BLaER1 (cell line): Measurements from ENCODE around the gene ADH5.
"Not testable (repeated sequence)": the region's sequence is repeated elsewhere in the genome, so short reads cannot be mapped to it uniquely, and the experiment has no call there.

Source experiments
- H3K27ac ChIP-seq: shearing (Covaris generic); formaldehyde crosslinking; 2 replicates; pipeline ENCODE4 v1.8.1; 2022
- H3K27me3 ChIP-seq: shearing (Covaris generic); formaldehyde crosslinking; 2 replicates; pipeline ENCODE4 v1.8.1; 2022
- H3K36me3 ChIP-seq: shearing (Covaris generic); formaldehyde crosslinking; 2 replicates; pipeline ENCODE4 v1.8.1; 2022
- H3K4me1 ChIP-seq: shearing (Covaris generic); formaldehyde crosslinking; 2 replicates; pipeline ENCODE4 v1.8.1; 2022
- H3K4me2 ChIP-seq: shearing (Covaris generic); formaldehyde crosslinking; 2 replicates; pipeline ENCODE4 v1.8.1; 2022
- H3K4me3 ChIP-seq: shearing (Covaris generic); formaldehyde crosslinking; 2 replicates; pipeline ENCODE4 v1.8.1; 2022
- H3K9ac ChIP-seq: shearing (Covaris generic); formaldehyde crosslinking; 2 replicates; pipeline ENCODE4 v1.8.1; 2022
- H3K9me3 ChIP-seq: shearing (Covaris generic); formaldehyde crosslinking; 2 replicates; pipeline ENCODE4 v1.8.1; 2022
- H4K20me1 ChIP-seq: shearing (Covaris generic); formaldehyde crosslinking; 2 replicates; pipeline ENCODE4 v1.8.1; 2022
- Cebpa-rat ChIP-seq: shearing (Covaris generic); IDR thresholded peaks from 2 replicates; pipeline ENCODE4 v1.8.1; 2022

The ADH5 gene

GRCh38 chr4:99082192-99082591 is 6.4 kb downstream of the ADH5 start:
- H3K36me3 ChIP-seq: peaks cover 87% of the 10 kb centered on the region
- peaks cover 10% of the 10 kb centered on the region for H3K4me1 ChIP-seq
- TF ChIP-seq Cebpa-rat: no peak
- H3K27ac ChIP-seq: no peak overlapping the region
- peaks cover 22% of the 10 kb centered on the region for H4K20me1 ChIP-seq
- H3K4me3 ChIP-seq: no peak overlapping the region
- H3K27me3 ChIP-seq: no peaks in the 10 kb centered on the region
- H3K9me3 ChIP-seq: no peaks in the 10 kb centered on the region
- H3K4me2 ChIP-seq: no peak overlapping the region
- no peak overlapping the region for H3K9ac ChIP-seq

DNA sequence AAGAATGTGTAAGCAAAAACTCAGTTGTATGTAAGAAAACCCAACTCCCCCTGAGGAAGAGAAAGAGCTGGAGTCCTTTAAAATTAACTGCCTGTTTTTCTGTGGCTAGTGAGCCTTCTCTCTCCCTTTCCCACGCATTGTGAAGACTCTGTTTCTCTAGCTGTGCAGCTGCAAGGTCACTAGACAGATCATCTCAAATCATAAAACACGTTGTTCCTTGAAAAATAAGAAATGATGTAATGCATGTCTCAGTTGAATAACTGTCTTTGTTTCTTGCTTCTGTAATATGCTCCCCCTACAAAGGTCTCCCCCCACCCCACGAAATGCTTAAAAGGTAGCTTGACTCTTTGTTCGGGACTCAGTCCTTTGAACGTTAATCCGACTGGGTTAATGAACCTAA is 7.7 kb downstream of the ADH5 start:
- peaks cover 25% of the 10 kb centered on the region for H4K20me1 ChIP-seq
- H3K4me1 ChIP-seq, H3K9me3 ChIP-seq, H3K27ac ChIP-seq, H3K9ac ChIP-seq, H3K4me2 ChIP-seq, H3K4me3 ChIP-seq, H3K27me3 ChIP-seq: not testable (repeated sequence)
- H3K36me3 ChIP-seq: peaks cover 100% of the 10 kb centered on the region

DNA sequence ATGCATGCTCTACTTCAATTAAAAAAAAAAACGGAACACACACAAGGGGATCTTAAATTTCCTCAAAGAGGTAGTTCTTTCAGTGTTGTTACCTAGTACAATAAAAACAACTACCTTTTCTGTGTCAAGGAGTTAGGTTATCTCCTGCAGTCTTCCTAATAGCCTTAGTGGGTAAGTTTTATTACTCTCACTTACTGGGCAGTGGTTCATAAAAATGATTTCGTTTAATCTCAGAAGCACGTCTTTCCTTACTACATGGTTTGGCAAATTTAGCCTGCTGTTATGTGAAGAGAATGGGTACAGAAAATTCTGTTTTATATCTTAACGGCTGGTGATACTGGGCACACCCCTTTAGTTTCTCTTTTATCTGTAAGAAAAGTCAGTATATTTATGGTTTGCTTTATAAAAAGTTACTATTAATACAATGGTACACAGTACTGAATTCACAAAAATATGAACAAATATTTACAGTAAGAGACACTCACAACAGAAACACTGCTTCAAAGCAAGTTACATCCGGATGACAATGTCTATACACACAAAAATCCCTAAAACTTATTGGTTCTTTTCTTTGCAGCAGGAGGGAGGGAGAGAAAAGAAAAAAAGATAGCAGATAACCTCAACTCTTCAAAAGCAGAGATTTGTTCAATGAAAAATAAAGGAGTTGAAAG is 8.8 kb downstream of the ADH5 start:
- no peaks in the 10 kb centered on the region for H3K9me3 ChIP-seq
- no peak overlapping the region for H3K4me3 ChIP-seq
- peaks cover 23% of the 10 kb centered on the region for H4K20me1 ChIP-seq
- no peaks in the 10 kb centered on the region for H3K27me3 ChIP-seq
- peaks cover 100% of the 10 kb centered on the region for H3K36me3 ChIP-seq
- no peak for TF ChIP-seq Cebpa-rat
- H3K27ac ChIP-seq: no peak overlapping the region
- H3K4me2 ChIP-seq: no peak overlapping the region
- no peak overlapping the region for H3K9ac ChIP-seq
- H3K4me1 ChIP-seq: no peaks in the 10 kb centered on the region

GRCh38 chr4:99078931-99079624 is 9.5 kb downstream of the ADH5 start:
- no peak for TF ChIP-seq Cebpa-rat

DNA sequence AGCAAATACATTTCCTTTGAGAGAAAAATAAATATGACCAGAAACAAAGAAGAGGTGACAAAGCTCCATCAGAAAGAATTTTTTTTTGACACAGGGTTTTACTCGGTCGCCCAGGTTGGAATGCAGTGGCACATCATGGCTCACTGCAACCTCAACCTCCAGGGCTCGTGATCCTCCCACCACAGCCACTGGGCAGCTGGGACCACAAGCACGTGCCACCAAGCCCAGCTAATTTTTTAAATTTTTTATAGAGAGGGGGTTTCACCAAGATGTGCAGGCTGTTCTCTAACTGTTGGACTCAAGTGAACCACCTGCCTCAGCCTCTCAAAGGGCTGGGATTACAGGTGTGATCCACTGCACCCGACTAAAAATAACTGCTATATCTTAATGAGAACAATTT is 10.3 kb downstream of the ADH5 start:
- Histone ChIP-seq H3K36me3 (peaks cover 100% of the 10 kb centered on the region), H3K4me1 (no peaks in the 10 kb centered on the region), H3K27ac (no peak overlapping the region)

More at GRCh38 chr4:99078931-99079624, 9.5 kb downstream of the ADH5 start:
- no peak overlapping the region for H3K9ac ChIP-seq
- H3K4me3 ChIP-seq: no peak overlapping the region
- H3K4me1 ChIP-seq: no peaks in the 10 kb centered on the region
- H3K36me3 ChIP-seq: peaks cover 100% of the 10 kb centered on the region
- no peaks in the 10 kb centered on the region for H3K9me3 ChIP-seq
- peaks cover 21% of the 10 kb centered on the region for H4K20me1 ChIP-seq
- no peak overlapping the region for H3K4me2 ChIP-seq
- H3K27me3 ChIP-seq: no peaks in the 10 kb centered on the region
- no peak overlapping the region for H3K27ac ChIP-seq

DNA sequence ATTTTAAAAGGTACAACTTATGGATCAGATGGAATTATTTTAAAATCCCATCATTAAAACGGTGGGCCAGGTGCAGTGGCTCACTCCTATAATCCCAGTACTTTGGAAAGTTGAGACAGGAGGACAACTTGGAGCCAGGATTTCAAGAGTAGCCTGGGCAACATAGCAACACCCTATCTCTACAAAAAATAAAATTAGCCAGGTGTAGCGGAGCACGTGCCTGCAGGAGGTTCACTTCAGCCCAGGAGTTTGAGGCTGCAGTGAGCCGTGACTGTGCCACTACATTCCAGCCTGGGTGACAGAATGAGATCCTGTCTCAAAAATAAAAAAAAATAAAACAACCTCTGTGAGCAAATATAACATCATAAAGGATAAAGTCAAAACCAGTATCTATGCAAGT is 11.4 kb downstream of the ADH5 start:
- TF ChIP-seq Cebpa-rat: no peak
- Histone ChIP-seq H3K4me2 (no peak overlapping the region), H3K4me3 (no peak overlapping the region), H4K20me1 (peaks cover 21% of the 10 kb centered on the region), H3K27ac (no peak overlapping the region), H3K27me3 (no peaks in the 10 kb centered on the region), H3K9ac (no peak overlapping the region), H3K36me3 (peaks cover 100% of the 10 kb centered on the region), H3K4me1 (no peaks in the 10 kb centered on the region), H3K9me3 (no peaks in the 10 kb centered on the region)

More for the DNA sequence above, 10.3 kb downstream of the ADH5 start:
- no peaks in the 10 kb centered on the region for H3K9me3 ChIP-seq
- peaks cover 21% of the 10 kb centered on the region for H4K20me1 ChIP-seq
- no peak overlapping the region for H3K4me2 ChIP-seq
- no peak overlapping the region for H3K9ac ChIP-seq
- no peak for TF ChIP-seq Cebpa-rat
- H3K4me3 ChIP-seq: no peak overlapping the region
- no peaks in the 10 kb centered on the region for H3K27me3 ChIP-seq

GRCh38 chr4:99076292-99076976 is 12.2 kb downstream of the ADH5 start:
- Histone ChIP-seq H3K9me3 (no peaks in the 10 kb centered on the region), H4K20me1 (peaks cover 21% of the 10 kb centered on the region), H3K27me3 (no peaks in the 10 kb centered on the region), H3K4me2 (no peak overlapping the region), H3K4me3 (no peak overlapping the region), H3K36me3 (peaks cover 100% of the 10 kb centered on the region), H3K4me1 (no peaks in the 10 kb centered on the region), H3K27ac (no peak overlapping the region), H3K9ac (no peak overlapping the region)
- no peak for TF ChIP-seq Cebpa-rat

- TF ChIP-seq Cebpa-rat: no peak
- Histone ChIP-seq H3K36me3 (peaks cover 95% of the 10 kb centered on the region), H3K9me3 (no peaks in the 10 kb centered on the region), H4K20me1 (peaks cover 21% of the 10 kb centered on the region), H3K27me3 (no peaks in the 10 kb centered on the region), H3K9ac (no peak overlapping the region), H3K27ac (no peak overlapping the region), H3K4me3 (no peak overlapping the region), H3K4me1 (no peaks in the 10 kb centered on the region), H3K4me2 (no peak overlapping the region)
These were observed 13.8 kb downstream of the ADH5 start for GRCh38 chr4:99074816-99075215.

DNA sequence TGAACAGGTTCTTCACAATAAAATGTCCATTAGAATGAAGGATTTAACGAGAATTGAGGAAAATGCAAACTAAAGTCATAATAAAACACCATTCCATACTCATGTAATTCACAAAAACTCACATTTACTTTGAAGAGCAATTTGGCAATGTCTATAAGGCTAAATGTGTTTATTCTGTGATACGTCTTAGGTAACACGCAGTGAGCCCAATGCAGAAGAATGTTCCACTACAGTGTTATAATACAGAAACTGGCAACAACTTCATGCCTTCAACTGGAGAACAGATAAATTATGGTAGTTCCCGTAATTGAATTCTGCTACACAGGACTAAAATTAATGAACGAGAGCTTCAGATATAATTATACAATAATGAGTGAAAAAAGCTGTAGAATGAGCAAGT is 17.4 kb downstream of the ADH5 start:
- Histone ChIP-seq H4K20me1 (no peaks in the 10 kb centered on the region), H3K4me1 (no peaks in the 10 kb centered on the region), H3K27ac (no peak overlapping the region), H3K9ac (no peak overlapping the region), H3K4me3 (no peak overlapping the region), H3K9me3 (no peaks in the 10 kb centered on the region), H3K27me3 (no peaks in the 10 kb centered on the region), H3K4me2 (no peak overlapping the region), H3K36me3 (peaks cover 90% of the 10 kb centered on the region)
- TF ChIP-seq Cebpa-rat: no peak

DNA sequence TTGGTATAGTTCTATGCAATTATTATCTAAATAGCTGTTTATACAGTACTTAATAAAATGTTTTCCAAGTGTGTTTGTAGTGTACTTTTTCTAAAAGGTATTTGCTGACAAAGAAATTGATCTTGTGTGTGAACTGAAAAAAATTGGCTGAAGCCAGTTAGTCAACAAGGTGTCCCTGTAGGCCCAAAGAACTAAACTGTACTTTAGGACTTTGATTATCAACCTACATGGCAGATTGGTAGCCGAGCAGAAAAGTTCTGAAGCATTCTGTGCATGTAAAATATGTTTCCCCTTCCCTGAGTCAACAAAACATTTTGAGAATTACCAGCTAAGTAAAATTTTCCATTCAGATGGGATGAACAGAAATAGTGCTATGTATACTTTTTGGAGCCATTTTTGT is 21.0 kb downstream of the ADH5 start:
- no peaks in the 10 kb centered on the region for H3K4me1 ChIP-seq
- no peak for TF ChIP-seq Cebpa-rat
- H4K20me1 ChIP-seq: no peaks in the 10 kb centered on the region
- H3K4me3 ChIP-seq: no peak overlapping the region
- H3K36me3 ChIP-seq: peaks cover 66% of the 10 kb centered on the region
- H3K27me3 ChIP-seq: no peaks in the 10 kb centered on the region
- H3K9ac ChIP-seq: no peak overlapping the region
- no peaks in the 10 kb centered on the region for H3K9me3 ChIP-seq
- H3K4me2 ChIP-seq: no peak overlapping the region
- no peak overlapping the region for H3K27ac ChIP-seq

- not testable (repeated sequence) for H3K27ac ChIP-seq, H3K4me1 ChIP-seq, H3K9me3 ChIP-seq, H4K20me1 ChIP-seq, H3K27me3 ChIP-seq, H3K9ac ChIP-seq, H3K4me3 ChIP-seq, H3K4me2 ChIP-seq
- H3K36me3 ChIP-seq: peaks cover 67% of the 10 kb centered on the region
These were observed 23.1 kb downstream of the ADH5 start for GRCh38 chr4:99065521-99065920.
